Keratinocyte (primary cell): ENCODE data around the gene CCDC12.

Experiments used
- EZH2 ChIP-seq: IDR thresholded peaks from one replicate; pipeline ENCODE4 v1.6.1; 2012; ENCODE audit warnings: inconsistent platforms, mild to moderate bottlenecking, low read length, moderate library complexity
- TF ChIP-seq, protein P1 (sequence below), 3 experiments: IDR thresholded peaks in 1 of 3; conservative IDR thresholded peaks in 1 of 3; optimal IDR thresholded peaks in 1 of 3; 2 replicates in 2 of 3; 3 replicates in 1 of 3; pipeline versions ENCODE3 to v1.5.1; 2011; ENCODE audit warnings: low read length in 3 of 3, mild to moderate bottlenecking in 3 of 3, moderate library complexity in 2 of 3, control low read depth in 1 of 3, inconsistent platforms in 1 of 3; ENCODE audit not compliant: insufficient read depth in 2 of 3; ENCODE audit errors: extremely low read depth in 1 of 3

- TF ChIP-seq, protein P1, sequence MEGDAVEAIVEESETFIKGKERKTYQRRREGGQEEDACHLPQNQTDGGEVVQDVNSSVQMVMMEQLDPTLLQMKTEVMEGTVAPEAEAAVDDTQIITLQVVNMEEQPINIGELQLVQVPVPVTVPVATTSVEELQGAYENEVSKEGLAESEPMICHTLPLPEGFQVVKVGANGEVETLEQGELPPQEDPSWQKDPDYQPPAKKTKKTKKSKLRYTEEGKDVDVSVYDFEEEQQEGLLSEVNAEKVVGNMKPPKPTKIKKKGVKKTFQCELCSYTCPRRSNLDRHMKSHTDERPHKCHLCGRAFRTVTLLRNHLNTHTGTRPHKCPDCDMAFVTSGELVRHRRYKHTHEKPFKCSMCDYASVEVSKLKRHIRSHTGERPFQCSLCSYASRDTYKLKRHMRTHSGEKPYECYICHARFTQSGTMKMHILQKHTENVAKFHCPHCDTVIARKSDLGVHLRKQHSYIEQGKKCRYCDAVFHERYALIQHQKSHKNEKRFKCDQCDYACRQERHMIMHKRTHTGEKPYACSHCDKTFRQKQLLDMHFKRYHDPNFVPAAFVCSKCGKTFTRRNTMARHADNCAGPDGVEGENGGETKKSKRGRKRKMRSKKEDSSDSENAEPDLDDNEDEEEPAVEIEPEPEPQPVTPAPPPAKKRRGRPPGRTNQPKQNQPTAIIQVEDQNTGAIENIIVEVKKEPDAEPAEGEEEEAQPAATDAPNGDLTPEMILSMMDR (optimal IDR thresholded peaks at IDR 0.05 in 1 of 3, IDR thresholded peaks at IDR 0.05 in 1 of 3, conservative IDR thresholded peaks at IDR 0.05 in 1 of 3; ENCODE audit: extremely low read depth in 1 of 3, insufficient read depth in 2 of 3, low read length in 3 of 3), result no peak
- TF ChIP-seq EZH2, result no peak
These were observed 41.1 kb upstream of the CCDC12 start for GRCh38 chr3:47017504-47018268.
